Measurements from ENCODE around the gene HAPSTR1.

The HAPSTR1 gene

GRCh38 chr16:9124444-9124843 is 33.0 kb downstream of the HAPSTR1 start:
- DNase-seq, result no peak

- no peak for DNase-seq
Observed at GRCh38 chr16:9124908-9125584, 33.6 kb downstream of the HAPSTR1 start.

- no peak for DNase-seq
Observed at GRCh38 chr16:9125658-9126505, 34.4 kb downstream of the HAPSTR1 start.

DNA sequence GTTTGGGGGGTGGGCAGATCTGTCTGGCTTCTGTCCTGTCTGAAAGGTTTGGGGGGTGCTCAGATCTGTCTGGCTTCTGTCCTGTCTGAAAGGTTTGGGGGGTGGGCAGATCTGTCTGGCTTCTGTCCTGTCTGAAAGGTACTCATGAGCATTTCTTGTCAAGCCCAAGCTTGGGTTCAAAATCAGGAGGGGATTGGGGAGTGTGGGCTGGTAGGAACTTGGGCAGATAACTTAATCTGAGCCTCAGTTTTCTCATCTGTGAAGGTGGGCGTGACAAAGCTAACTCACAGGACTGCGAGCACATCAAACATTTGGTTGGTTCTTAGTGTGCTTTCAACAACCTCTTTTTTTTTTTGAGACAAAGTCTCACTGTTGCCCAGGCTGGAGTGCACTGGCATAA is 35.2 kb downstream of the HAPSTR1 start:
- no peak for DNase-seq

- DNase-seq, result no peak
Observed at GRCh38 chr16:9128346-9129342, 37.2 kb downstream of the HAPSTR1 start.

GRCh38 chr16:9134306-9134705 is 42.9 kb downstream of the HAPSTR1 start:
- DNase-seq, result no peak

GRCh38 chr16:9134739-9135138 is 43.3 kb downstream of the HAPSTR1 start:
- DNase-seq, result peak; percentile 61

GRCh38 chr16:9135797-9136196 is 44.4 kb downstream of the HAPSTR1 start:
- peak; percentile 58 for DNase-seq

- DNase-seq, result no peak
Observed at GRCh38 chr16:9136596-9136995, 45.2 kb downstream of the HAPSTR1 start.

DNA sequence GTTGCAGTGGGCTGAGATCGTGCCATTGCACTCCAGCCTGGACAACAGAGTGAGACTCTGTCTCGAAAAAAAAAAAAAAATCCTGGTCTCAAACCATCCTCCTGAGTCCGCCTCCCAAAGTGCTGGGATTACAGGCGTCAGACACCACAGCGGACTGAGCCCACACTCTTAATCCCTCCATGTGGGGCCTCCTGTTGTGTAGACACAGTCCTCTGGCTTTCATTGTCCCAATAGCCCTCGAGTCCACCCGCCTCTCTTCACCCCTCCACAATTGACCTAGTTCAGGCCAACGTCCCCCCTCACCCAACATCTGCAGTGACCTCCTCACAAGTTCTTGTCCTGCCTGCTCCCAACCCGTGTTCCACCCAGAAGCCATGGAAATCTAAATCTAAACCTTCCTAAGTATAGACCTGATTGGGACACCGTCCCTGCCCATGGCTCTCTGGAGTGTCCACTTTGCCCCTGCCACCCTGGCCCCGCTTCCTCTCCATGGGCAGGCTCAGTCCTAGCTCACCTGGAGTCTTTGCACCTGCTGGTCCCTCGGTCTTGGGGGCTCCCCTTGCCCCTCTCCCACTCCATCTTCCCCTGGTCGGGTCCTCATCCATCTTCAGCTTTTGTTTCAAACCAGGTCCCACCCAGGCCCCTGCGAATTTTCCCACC is 46.7 kb downstream of the HAPSTR1 start:
- DNase-seq, result no peak

- DNase-seq, result peak; percentile 60
Observed at GRCh38 chr16:9138731-9139501, 47.5 kb downstream of the HAPSTR1 start.

GRCh38 chr16:9139965-9140364 is 48.5 kb downstream of the HAPSTR1 start:
- peak; percentile 48 for DNase-seq

All from hematopoietic multipotent progenitor cell treated with erythropoietin and hydrocortisone succinate and interleukin-3 and kit ligand, for 8 days (in vitro differentiated cells).